Measurements from ENCODE around the gene PDE4D. TPM values are rescaled to one million over a fixed set of nuclear protein-coding genes. Genes with fewer than 3 reads are reported as not detected.

The PDE4D gene
- total RNA-seq, 1 experiment from 2014 or later = 2.4 TPM

DNA sequence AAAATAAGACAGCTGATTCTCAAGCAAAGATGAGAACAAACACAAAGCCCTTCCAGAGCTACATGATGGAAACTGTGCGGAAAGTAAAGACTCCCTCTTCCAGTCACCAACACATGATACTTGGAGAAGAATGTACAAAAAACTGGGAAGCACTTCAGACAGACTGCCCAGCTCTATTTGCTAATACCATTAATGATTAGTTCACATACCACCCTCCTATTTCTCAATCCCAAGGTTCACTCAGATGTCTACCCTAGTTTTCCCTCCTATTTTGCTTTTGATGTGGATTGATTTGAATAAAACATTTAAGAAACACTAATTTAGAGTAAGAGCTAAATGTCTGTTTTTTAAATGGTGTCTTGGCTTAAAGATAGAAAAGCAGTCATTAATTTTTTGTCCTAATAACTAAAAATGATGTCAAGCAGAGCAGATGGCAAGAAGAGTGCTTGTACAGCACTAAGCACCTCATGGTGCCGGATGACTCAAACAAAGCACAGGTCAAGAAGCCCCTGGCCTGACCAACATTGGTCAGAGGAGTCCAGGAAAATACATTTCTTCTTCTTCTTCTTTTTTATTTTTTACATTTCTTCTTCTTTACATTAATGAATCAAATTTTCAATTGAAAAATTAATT, 639.4 kb downstream of the PDE4D start:
- POLR2A ChIA-PET = no interaction called here
- BruUV-seq (replicated peaks) = no TSS peak
- no peaks in the 10 kb centered on the region for H3K36me3 ChIP-seq (ENCODE audit: control insufficient read depth, insufficient read depth, low read length)
- H3K4me3 ChIP-seq (ENCODE audit: low read depth in 2 of 2, low read length in 2 of 2) = no peak overlapping the region
- H3K9me3 ChIP-seq (ENCODE audit: control insufficient read depth, insufficient read depth, low read depth, low read length) = no peaks in the 10 kb centered on the region
- no peak overlapping the region for H3K27ac ChIP-seq (ENCODE audit: low read length)
- CTCF ChIA-PET = no interaction called here
- no peak for TF ChIP-seq POLR2AphosphoS5 (IDR thresholded peaks at IDR 0.05; ENCODE audit: low read depth, low read length)
- TF ChIP-seq, protein P1, sequence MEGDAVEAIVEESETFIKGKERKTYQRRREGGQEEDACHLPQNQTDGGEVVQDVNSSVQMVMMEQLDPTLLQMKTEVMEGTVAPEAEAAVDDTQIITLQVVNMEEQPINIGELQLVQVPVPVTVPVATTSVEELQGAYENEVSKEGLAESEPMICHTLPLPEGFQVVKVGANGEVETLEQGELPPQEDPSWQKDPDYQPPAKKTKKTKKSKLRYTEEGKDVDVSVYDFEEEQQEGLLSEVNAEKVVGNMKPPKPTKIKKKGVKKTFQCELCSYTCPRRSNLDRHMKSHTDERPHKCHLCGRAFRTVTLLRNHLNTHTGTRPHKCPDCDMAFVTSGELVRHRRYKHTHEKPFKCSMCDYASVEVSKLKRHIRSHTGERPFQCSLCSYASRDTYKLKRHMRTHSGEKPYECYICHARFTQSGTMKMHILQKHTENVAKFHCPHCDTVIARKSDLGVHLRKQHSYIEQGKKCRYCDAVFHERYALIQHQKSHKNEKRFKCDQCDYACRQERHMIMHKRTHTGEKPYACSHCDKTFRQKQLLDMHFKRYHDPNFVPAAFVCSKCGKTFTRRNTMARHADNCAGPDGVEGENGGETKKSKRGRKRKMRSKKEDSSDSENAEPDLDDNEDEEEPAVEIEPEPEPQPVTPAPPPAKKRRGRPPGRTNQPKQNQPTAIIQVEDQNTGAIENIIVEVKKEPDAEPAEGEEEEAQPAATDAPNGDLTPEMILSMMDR (IDR thresholded peaks at IDR 0.05) = no peak
- TF ChIP-seq SIN3A (IDR thresholded peaks at IDR 0.05; ENCODE audit: borderline replicate concordance, insufficient read depth, low read depth, low read length) = no peak
- TF ChIP-seq, protein P2, sequence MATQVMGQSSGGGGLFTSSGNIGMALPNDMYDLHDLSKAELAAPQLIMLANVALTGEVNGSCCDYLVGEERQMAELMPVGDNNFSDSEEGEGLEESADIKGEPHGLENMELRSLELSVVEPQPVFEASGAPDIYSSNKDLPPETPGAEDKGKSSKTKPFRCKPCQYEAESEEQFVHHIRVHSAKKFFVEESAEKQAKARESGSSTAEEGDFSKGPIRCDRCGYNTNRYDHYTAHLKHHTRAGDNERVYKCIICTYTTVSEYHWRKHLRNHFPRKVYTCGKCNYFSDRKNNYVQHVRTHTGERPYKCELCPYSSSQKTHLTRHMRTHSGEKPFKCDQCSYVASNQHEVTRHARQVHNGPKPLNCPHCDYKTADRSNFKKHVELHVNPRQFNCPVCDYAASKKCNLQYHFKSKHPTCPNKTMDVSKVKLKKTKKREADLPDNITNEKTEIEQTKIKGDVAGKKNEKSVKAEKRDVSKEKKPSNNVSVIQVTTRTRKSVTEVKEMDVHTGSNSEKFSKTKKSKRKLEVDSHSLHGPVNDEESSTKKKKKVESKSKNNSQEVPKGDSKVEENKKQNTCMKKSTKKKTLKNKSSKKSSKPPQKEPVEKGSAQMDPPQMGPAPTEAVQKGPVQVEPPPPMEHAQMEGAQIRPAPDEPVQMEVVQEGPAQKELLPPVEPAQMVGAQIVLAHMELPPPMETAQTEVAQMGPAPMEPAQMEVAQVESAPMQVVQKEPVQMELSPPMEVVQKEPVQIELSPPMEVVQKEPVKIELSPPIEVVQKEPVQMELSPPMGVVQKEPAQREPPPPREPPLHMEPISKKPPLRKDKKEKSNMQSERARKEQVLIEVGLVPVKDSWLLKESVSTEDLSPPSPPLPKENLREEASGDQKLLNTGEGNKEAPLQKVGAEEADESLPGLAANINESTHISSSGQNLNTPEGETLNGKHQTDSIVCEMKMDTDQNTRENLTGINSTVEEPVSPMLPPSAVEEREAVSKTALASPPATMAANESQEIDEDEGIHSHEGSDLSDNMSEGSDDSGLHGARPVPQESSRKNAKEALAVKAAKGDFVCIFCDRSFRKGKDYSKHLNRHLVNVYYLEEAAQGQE (IDR thresholded peaks at IDR 0.05; ENCODE audit: insufficient read depth in 1 of 2, low read depth in 2 of 2, low read length in 1 of 2) = no peak
- intact Hi-C loops (cut with micrococcal nuclease; ENCODE audit: unreplicated experiment) = no loop called here
- no peaks in the 10 kb centered on the region for H3K4me1 ChIP-seq (ENCODE audit: control insufficient read depth, insufficient read depth, low read length)
- in situ Hi-C loops (cut with HindIII; ENCODE audit: low pct_unique_long_range_greater_than_20kb, low sequenced_read_pairs) = no loop called here
- DNase-seq (ENCODE audit: low read depth, low spot score) (no peak), ATAC-seq (no peak)
- H3K27me3 ChIP-seq (ENCODE audit: control insufficient read depth, insufficient read depth, low read length) = no peaks in the 10 kb centered on the region

DNA sequence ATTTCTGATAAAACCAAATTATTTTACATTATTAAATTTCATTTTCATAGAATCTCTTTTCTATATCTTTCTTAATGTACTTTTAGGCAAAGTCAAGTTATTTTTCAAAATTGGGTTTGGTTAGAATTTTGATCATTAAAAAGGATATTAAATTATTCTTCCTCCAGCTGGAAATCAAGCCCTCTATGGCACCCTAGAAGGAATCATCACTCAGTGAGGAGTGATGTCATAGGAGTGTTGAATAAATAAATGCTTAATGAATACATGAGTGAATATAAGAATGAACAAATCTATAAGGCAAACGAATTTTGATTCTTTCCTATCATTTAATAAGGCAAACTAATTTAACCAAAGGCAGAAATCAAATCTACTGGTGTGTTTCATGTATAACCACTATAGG, 639.9 kb downstream of the PDE4D start:
- TF ChIP-seq POLR2AphosphoS5 (IDR thresholded peaks at IDR 0.05; ENCODE audit: low read depth, low read length) (no peak), SIN3A (IDR thresholded peaks at IDR 0.05; ENCODE audit: borderline replicate concordance, insufficient read depth, low read depth, low read length) (no peak)
- TF ChIP-seq, protein P1 (IDR thresholded peaks at IDR 0.05) = no peak
- TF ChIP-seq, protein P2 (IDR thresholded peaks at IDR 0.05; ENCODE audit: insufficient read depth in 1 of 2, low read depth in 2 of 2, low read length in 1 of 2) = no peak
- intact Hi-C loops (cut with micrococcal nuclease; ENCODE audit: unreplicated experiment) (no loop called here), in situ Hi-C loops (cut with HindIII; ENCODE audit: low pct_unique_long_range_greater_than_20kb, low sequenced_read_pairs) (no loop called here)
- H3K9me3 ChIP-seq (ENCODE audit: control insufficient read depth, insufficient read depth, low read depth, low read length) = no peaks in the 10 kb centered on the region
- H3K27me3 ChIP-seq (ENCODE audit: control insufficient read depth, insufficient read depth, low read length) = no peaks in the 10 kb centered on the region
- ChIA-PET POLR2A (no interaction called here), CTCF (no interaction called here)
- ATAC-seq (no peak), DNase-seq (ENCODE audit: low read depth, low spot score) (no peak)
- no peak overlapping the region for H3K4me3 ChIP-seq (ENCODE audit: low read depth in 2 of 2, low read length in 2 of 2)
- no peaks in the 10 kb centered on the region for H3K36me3 ChIP-seq (ENCODE audit: control insufficient read depth, insufficient read depth, low read length)
- no peak overlapping the region for H3K27ac ChIP-seq (ENCODE audit: low read length)
- BruUV-seq (replicated peaks) = no TSS peak
- no peaks in the 10 kb centered on the region for H3K4me1 ChIP-seq (ENCODE audit: control insufficient read depth, insufficient read depth, low read length)
